Stimulated activated CD8-positive, alpha-beta memory T cell treated with anti-CD3 and anti-CD28 coated beads, Interleukin-4, amount 100 ng/mL, for 24 hours (primary cell): ENCODE measurements around the gene SYNE2.
"Not testable (repeated sequence)": the region's sequence is repeated elsewhere in the genome, so short reads cannot be mapped to it uniquely, and the experiment has no call there.

Experiments
- DNase-seq: peaks from one replicate; pipeline ENCODE4 v3.0.0-alpha.2; 2020; ENCODE audit warnings: low read depth

Gene SYNE2

GRCh38 chr14:64012720-64013119 lies 159.9 kb downstream of the SYNE2 start:
- no peak for DNase-seq

GRCh38 chr14:64025479-64025878 lies 172.7 kb downstream of the SYNE2 start:
- no peak for DNase-seq

- no peak for DNase-seq
Observed at GRCh38 chr14:64026600-64026999, 173.8 kb downstream of the SYNE2 start.

GRCh38 chr14:64035143-64035542 lies 182.3 kb downstream of the SYNE2 start:
- no peak for DNase-seq

GRCh38 chr14:64037869-64038745 lies 185.3 kb downstream of the SYNE2 start:
- DNase-seq = not testable (repeated sequence)

GRCh38 chr14:64038841-64039542 lies 186.2 kb downstream of the SYNE2 start:
- no peak for DNase-seq

GRCh38 chr14:64040044-64040443 lies 187.2 kb downstream of the SYNE2 start:
- no peak for DNase-seq

- not testable (repeated sequence) for DNase-seq
Observed at GRCh38 chr14:64043296-64043695, 190.5 kb downstream of the SYNE2 start.

- DNase-seq = no peak
Observed at GRCh38 chr14:64045091-64045490, 192.3 kb downstream of the SYNE2 start.

- no peak for DNase-seq
Observed at GRCh38 chr14:64049616-64050381, 197.0 kb downstream of the SYNE2 start.

- DNase-seq = no peak
Observed at GRCh38 chr14:64053694-64054669, 201.2 kb downstream of the SYNE2 start.

- DNase-seq = no peak
Observed at GRCh38 chr14:64059454-64060198, 206.8 kb downstream of the SYNE2 start.

- no peak for DNase-seq
Observed at GRCh38 chr14:64060199-64060545, 207.4 kb downstream of the SYNE2 start.

- no peak for DNase-seq
Observed at GRCh38 chr14:64060648-64061096, 207.9 kb downstream of the SYNE2 start.

GRCh38 chr14:64061115-64061514 lies 208.3 kb downstream of the SYNE2 start:
- no peak for DNase-seq

GRCh38 chr14:64061706-64062105 lies 208.9 kb downstream of the SYNE2 start:
- no peak for DNase-seq

- DNase-seq = no peak
Observed at GRCh38 chr14:64062381-64063115, 209.7 kb downstream of the SYNE2 start.

- no peak for DNase-seq
Observed at GRCh38 chr14:64064447-64064846, 211.6 kb downstream of the SYNE2 start.

- no peak for DNase-seq
Observed at GRCh38 chr14:64069634-64070359, 217.0 kb downstream of the SYNE2 start.
